HepG2 (cell line): ENCODE data around the gene GFPT2. TPM values are rescaled to one million over a fixed set of nuclear protein-coding genes. Genes with fewer than 3 reads are reported as not detected.

Experiments
- AGO2 ChIP-seq: fragments of 200-400 bp; formaldehyde crosslinking; optimal IDR thresholded peaks from 2 replicates; pipeline ENCODE3; 2017; ENCODE audit warnings: mild to moderate bottlenecking, low read depth, low read length, moderate library complexity
- CEBPZ ChIP-seq: IDR thresholded peaks from 2 replicates; pipeline ENCODE4 v1.6.1; 2012; ENCODE audit warnings: low read length, improper control_type of control experiment
- ESRRA ChIP-seq: sonication (generic); formaldehyde crosslinking; IDR thresholded peaks from 2 replicates; pipeline ENCODE4 v1.5.1; 2020; ENCODE audit warnings: mild to moderate bottlenecking, low read depth, missing genetic modification reagents
- HDAC1 ChIP-seq: sonication (generic); formaldehyde crosslinking; IDR thresholded peaks from 2 replicates; pipeline ENCODE4 v1.5.1; 2020; ENCODE audit warnings: mild to moderate bottlenecking, missing genetic modification reagents
- KAT7 ChIP-seq: IDR thresholded peaks from 2 replicates; pipeline ENCODE4 v1.6.1; 2018; ENCODE audit warnings: borderline replicate concordance, missing compliant biosample characterization
- KDM1A ChIP-seq: IDR thresholded peaks from 2 replicates; pipeline ENCODE4 v1.6.1; 2016; ENCODE audit warnings: missing compliant biosample characterization
- MTF1 ChIP-seq: sonication (generic); formaldehyde crosslinking; IDR thresholded peaks from 2 replicates; pipeline ENCODE4 v1.5.0; 2020; ENCODE audit warnings: missing genetic modification reagents
- PRDM15 ChIP-seq: sonication (generic); formaldehyde crosslinking; IDR thresholded peaks from 2 replicates; pipeline ENCODE4 v1.4.0; 2020; ENCODE audit warnings: missing genetic modification reagents
- STAG1 ChIP-seq: sonication (generic); formaldehyde crosslinking; IDR thresholded peaks from 2 replicates; pipeline ENCODE4 v1.4.0; 2020; ENCODE audit warnings: missing genetic modification reagents
- ZNF180 ChIP-seq: sonication (generic); formaldehyde crosslinking; IDR thresholded peaks from 2 replicates; pipeline ENCODE4 v1.4.0; 2020; ENCODE audit warnings: low read depth, missing genetic modification reagents, borderline replicate concordance
- ZNF407 ChIP-seq: sonication (generic); formaldehyde crosslinking; IDR thresholded peaks from one replicate; pipeline ENCODE4 v1.5.1; 2020; ENCODE audit warnings: mild to moderate bottlenecking, missing genetic modification reagents; ENCODE audit errors: not compliant biosample characterization
- ZNF446 ChIP-seq: sonication (generic); formaldehyde crosslinking; IDR thresholded peaks from 2 replicates; pipeline ENCODE4 v1.5.0; 2020; ENCODE audit warnings: mild to moderate bottlenecking, missing genetic modification reagents
- polyA plus RNA-seq, 8 experiments: library from polyadenylated mRNA; depleted of rRNA in 3 of 8; stranded (reverse) in 7 of 8; unstranded in 1 of 8; fragments of >200 nt; fragmentation: Illumina TruSeq in 4 of 8; extraction: Trizol in 4 of 8; gene quantifications; 2 replicates each; pipeline versions ENCODE4 v1.2.1 to v1.2.3, GENCODE V29; 2011 to 2016; ENCODE audit warnings: low read depth in 4 of 8, missing spikeins in 1 of 8, mixed read lengths in 1 of 8; ENCODE audit not compliant: insufficient read depth in 1 of 8
- total RNA-seq, 5 experiments: library from RNA; depleted of rRNA; stranded (reverse); fragments of >200 nt; fragmentation: Illumina TruSeq; extraction: Trizol; gene quantifications; 2 replicates each; pipeline ENCODE4 v1.2.3, GENCODE V29; 2016; ENCODE audit warnings: low read depth in 1 of 5

The GFPT2 gene
- total and polyA plus RNA-seq, 2 of the 13 experiments (the other 11 are each of a cell fraction or from before 2014, with no cell fraction given): 0.18 TPM

GRCh38 chr5:180328296-180329137 lies 24.6 kb downstream of the GFPT2 start (continued):
- TF ChIP-seq ZNF407 (CRISPR knock-in tag): no peak
- TF ChIP-seq ESRRA: no peak
- peak; percentile 76 for TF ChIP-seq STAG1 (CRISPR knock-in tag)
- no peak for TF ChIP-seq AGO2
- no peak for TF ChIP-seq CEBPZ
- TF ChIP-seq KAT7: no peak
- no peak for TF ChIP-seq ZNF446 (CRISPR knock-in tag)
- no peak for TF ChIP-seq HDAC1 (CRISPR knock-in tag)
- TF ChIP-seq PRDM15 (CRISPR knock-in tag): no peak
- TF ChIP-seq MTF1 (CRISPR knock-in tag): no peak
- TF ChIP-seq ZNF180: no peak
- TF ChIP-seq KDM1A (CRISPR knock-in tag): no peak
